ENCODE results near the gene DOK7.
"Not testable (repeated sequence)": the region's sequence is repeated elsewhere in the genome, so short reads cannot be mapped to it uniquely, and the experiment has no call there.

DOK7 gene

GRCh38 chr4:3511601-3512000, 48.5 kb downstream of the DOK7 start:
- not testable (repeated sequence) for DNase-seq

GRCh38 chr4:3512279-3512678, 49.2 kb downstream of the DOK7 start:
- DNase-seq, result no peak

GRCh38 chr4:3512719-3513118, 49.6 kb downstream of the DOK7 start:
- no peak for DNase-seq

GRCh38 chr4:3513807-3514206, 50.7 kb downstream of the DOK7 start:
- DNase-seq, result no peak

GRCh38 chr4:3514221-3514780, 51.2 kb downstream of the DOK7 start:
- DNase-seq, result no peak

GRCh38 chr4:3514806-3515501, 51.8 kb downstream of the DOK7 start:
- no peak for DNase-seq

GRCh38 chr4:3515646-3516045, 52.5 kb downstream of the DOK7 start:
- DNase-seq, result no peak

- no peak for DNase-seq
These were observed 53.1 kb downstream of the DOK7 start for GRCh38 chr4:3516061-3516835.

- DNase-seq, result no peak
These were observed 54.0 kb downstream of the DOK7 start for GRCh38 chr4:3516836-3517730.

GRCh38 chr4:3517731-3518510, 54.8 kb downstream of the DOK7 start:
- no peak for DNase-seq

GRCh38 chr4:3518511-3518880, 55.4 kb downstream of the DOK7 start:
- no peak for DNase-seq

- DNase-seq, result no peak
These were observed 55.8 kb downstream of the DOK7 start for GRCh38 chr4:3518941-3519340.

GRCh38 chr4:3519468-3520264, 56.6 kb downstream of the DOK7 start:
- no peak for DNase-seq

- no peak for DNase-seq
These were observed 57.2 kb downstream of the DOK7 start for GRCh38 chr4:3520276-3520675.

GRCh38 chr4:3520796-3521600, 57.9 kb downstream of the DOK7 start:
- no peak for DNase-seq

GRCh38 chr4:3521621-3522325, 58.7 kb downstream of the DOK7 start:
- DNase-seq, result no peak

- no peak for DNase-seq
These were observed 59.2 kb downstream of the DOK7 start for GRCh38 chr4:3522326-3522640.

- DNase-seq, result no peak
These were observed 59.5 kb downstream of the DOK7 start for GRCh38 chr4:3522651-3523050.

- DNase-seq, result no peak
These were observed 60.1 kb downstream of the DOK7 start for GRCh38 chr4:3523146-3523627.

- no peak for DNase-seq
These were observed 60.6 kb downstream of the DOK7 start for GRCh38 chr4:3523628-3524221.

Measured in activated effector memory CD4-positive, alpha-beta T cell treated with Interleukin-2 at 50 U/mL for 16 hours (primary cell).